Measurements from ENCODE around the gene CAMSAP1.

CAMSAP1 gene

GRCh38 chr9:135880438-135880837 lies 26.9 kb downstream of the CAMSAP1 start:
- DNase-seq (ENCODE audit: low read depth) = no peak

GRCh38 chr9:135879619-135880018 lies 27.7 kb downstream of the CAMSAP1 start:
- DNase-seq (ENCODE audit: low read depth) = no peak

- no peak for DNase-seq (ENCODE audit: low read depth)
These were observed 28.1 kb downstream of the CAMSAP1 start for GRCh38 chr9:135879237-135879601.

- DNase-seq (ENCODE audit: low read depth) = no peak
These were observed 28.7 kb downstream of the CAMSAP1 start for GRCh38 chr9:135878528-135879236.

GRCh38 chr9:135877791-135878527 lies 29.4 kb downstream of the CAMSAP1 start:
- no peak for DNase-seq (ENCODE audit: low read depth)

GRCh38 chr9:135876936-135877335 lies 30.4 kb downstream of the CAMSAP1 start:
- no peak for DNase-seq (ENCODE audit: low read depth)

- no peak for DNase-seq (ENCODE audit: low read depth)
These were observed 32.5 kb downstream of the CAMSAP1 start for GRCh38 chr9:135874859-135875258.

GRCh38 chr9:135869909-135870308 lies 37.4 kb downstream of the CAMSAP1 start:
- DNase-seq (ENCODE audit: low read depth) = no peak

- DNase-seq (ENCODE audit: low read depth) = no peak
These were observed 41.8 kb downstream of the CAMSAP1 start for GRCh38 chr9:135865531-135865930.

- DNase-seq (ENCODE audit: low read depth) = peak; percentile 38
These were observed 42.8 kb downstream of the CAMSAP1 start for GRCh38 chr9:135864447-135865049.

- DNase-seq (ENCODE audit: low read depth) = no peak
These were observed 44.5 kb downstream of the CAMSAP1 start for GRCh38 chr9:135862809-135863208.

GRCh38 chr9:135858491-135859185 lies 48.7 kb downstream of the CAMSAP1 start:
- no peak for DNase-seq (ENCODE audit: low read depth)

- no peak for DNase-seq (ENCODE audit: low read depth)
These were observed 49.5 kb downstream of the CAMSAP1 start for GRCh38 chr9:135857843-135858242.

- no peak for DNase-seq (ENCODE audit: low read depth)
These were observed 50.0 kb downstream of the CAMSAP1 start for GRCh38 chr9:135857371-135857786.

GRCh38 chr9:135851748-135852147 lies 55.6 kb downstream of the CAMSAP1 start:
- DNase-seq (ENCODE audit: low read depth) = no peak

GRCh38 chr9:135850737-135851136 lies 56.6 kb downstream of the CAMSAP1 start:
- no peak for DNase-seq (ENCODE audit: low read depth)

GRCh38 chr9:135849181-135849580 lies 58.2 kb downstream of the CAMSAP1 start:
- no peak for DNase-seq (ENCODE audit: low read depth)

GRCh38 chr9:135848341-135849047 lies 58.9 kb downstream of the CAMSAP1 start:
- DNase-seq (ENCODE audit: low read depth) = no peak

- DNase-seq (ENCODE audit: low read depth) = no peak
These were observed 59.5 kb downstream of the CAMSAP1 start for GRCh38 chr9:135847833-135848232.

- DNase-seq (ENCODE audit: low read depth) = no peak
These were observed 66.8 kb downstream of the CAMSAP1 start for GRCh38 chr9:135840539-135840938.

GRCh38 chr9:135840107-135840506 lies 67.2 kb downstream of the CAMSAP1 start:
- DNase-seq (ENCODE audit: low read depth) = no peak

- no peak for DNase-seq (ENCODE audit: low read depth)
These were observed 67.8 kb downstream of the CAMSAP1 start for GRCh38 chr9:135839516-135839915.

All from activated T-helper 1 cell treated with Interleukin-2 at 50 U/mL for 16 hours (primary cell).